Lower lobe of right lung (tissue), 2 donors: Measurements from ENCODE around the gene TNF. TPM values are rescaled to one million over a fixed set of nuclear protein-coding genes. Genes with fewer than 3 reads are reported as not detected.
A peak's percentile ranks its signal among the peaks of the same experiment; 100 is the strongest.

ENCODE experiments used
- ATAC-seq, 2 donors: fragments of 200-7000 bp; cut with Tn5 transposase; one replicate each; pipeline ENCODE4 v1.9.1; 2020 to 2022; ENCODE audit warnings: mild to moderate bottlenecking in 2 of 2, moderate library complexity in 2 of 2
- DNase-seq: peaks from one replicate; pipeline ENCODE4 v3.0.0-alpha.2; 2020
- H3K27ac ChIP-seq: fragments of 200-600 bp; one replicate; pipeline ENCODE4 v1.8.0; 2022
- H3K27me3 ChIP-seq: fragments of 200-600 bp; one replicate; pipeline ENCODE4 v1.8.0; 2022; ENCODE audit warnings: low read depth
- H3K36me3 ChIP-seq: fragments of 200-600 bp; one replicate; pipeline ENCODE4 v1.8.0; 2022; ENCODE audit warnings: mild to moderate bottlenecking
- H3K4me1 ChIP-seq: fragments of 200-600 bp; one replicate; pipeline ENCODE4 v1.8.0; 2022
- H3K4me3 ChIP-seq: fragments of 200-600 bp; one replicate; pipeline ENCODE4 v1.8.0; 2022; ENCODE audit warnings: mild to moderate bottlenecking
- H3K9me3 ChIP-seq: fragments of 200-600 bp; one replicate; pipeline ENCODE4 v1.8.0; 2022
- intact Hi-C: fragments of 100-400 bp; cut with DNase I; formaldehyde crosslinking; loops from one replicate; pipeline ENCODE4 v1.11.0; 2022
- total RNA-seq: library from RNA; stranded (reverse); fragmentation: NEBNext Ultra II Directional; extraction: Animal tissue kit (Norgen Biotek cat#: 25700); gene quantifications from one replicate; pipeline ENCODE4 v1.2.1, GENCODE V29; 2021
- TF ChIP-seq, protein P1 (sequence below): fragments of 200-600 bp; IDR thresholded peaks from one replicate; pipeline ENCODE4 v1.8.0; 2022; ENCODE audit warnings: antibody characterized with exemption, mild to moderate bottlenecking
- donor health status: DM: no; HTN: yes; CAD: no; lungs with severe emphysema.

TNF gene
- total RNA-seq, 1 donor from 2014 or later = 4.5 TPM

DNA sequence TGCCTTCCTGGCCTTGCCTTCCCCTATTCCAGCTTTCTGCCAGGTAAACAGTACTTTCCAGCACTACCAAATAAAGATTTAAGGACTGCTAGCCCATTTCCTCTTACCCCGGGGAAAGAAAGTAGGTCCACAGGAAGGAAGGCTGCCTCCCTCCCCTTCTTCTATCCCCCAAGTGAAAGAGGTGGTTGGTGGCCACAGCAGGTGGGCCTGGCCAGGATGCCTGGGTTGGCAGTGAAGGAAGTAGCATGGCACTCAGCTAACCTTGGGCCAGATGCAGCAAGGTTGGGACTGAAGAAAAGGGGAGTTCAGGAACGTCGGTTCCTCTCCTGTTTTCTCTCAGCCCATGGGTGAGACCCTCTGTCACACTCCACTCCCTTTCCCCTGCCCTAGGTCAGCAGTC, 19.1 kb upstream of the TNF start:
- H3K36me3 ChIP-seq = peaks cover 66% of the 10 kb centered on the region
- ATAC-seq = no peak
- no peak overlapping the region for H3K27ac ChIP-seq
- peaks cover 54% of the 10 kb centered on the region for H3K4me1 ChIP-seq
- no peak overlapping the region for H3K4me3 ChIP-seq
- no peak for DNase-seq
- intact Hi-C loops = no loop called here
- H3K27me3 ChIP-seq = no peaks in the 10 kb centered on the region
- TF ChIP-seq, protein P1, sequence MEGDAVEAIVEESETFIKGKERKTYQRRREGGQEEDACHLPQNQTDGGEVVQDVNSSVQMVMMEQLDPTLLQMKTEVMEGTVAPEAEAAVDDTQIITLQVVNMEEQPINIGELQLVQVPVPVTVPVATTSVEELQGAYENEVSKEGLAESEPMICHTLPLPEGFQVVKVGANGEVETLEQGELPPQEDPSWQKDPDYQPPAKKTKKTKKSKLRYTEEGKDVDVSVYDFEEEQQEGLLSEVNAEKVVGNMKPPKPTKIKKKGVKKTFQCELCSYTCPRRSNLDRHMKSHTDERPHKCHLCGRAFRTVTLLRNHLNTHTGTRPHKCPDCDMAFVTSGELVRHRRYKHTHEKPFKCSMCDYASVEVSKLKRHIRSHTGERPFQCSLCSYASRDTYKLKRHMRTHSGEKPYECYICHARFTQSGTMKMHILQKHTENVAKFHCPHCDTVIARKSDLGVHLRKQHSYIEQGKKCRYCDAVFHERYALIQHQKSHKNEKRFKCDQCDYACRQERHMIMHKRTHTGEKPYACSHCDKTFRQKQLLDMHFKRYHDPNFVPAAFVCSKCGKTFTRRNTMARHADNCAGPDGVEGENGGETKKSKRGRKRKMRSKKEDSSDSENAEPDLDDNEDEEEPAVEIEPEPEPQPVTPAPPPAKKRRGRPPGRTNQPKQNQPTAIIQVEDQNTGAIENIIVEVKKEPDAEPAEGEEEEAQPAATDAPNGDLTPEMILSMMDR = no peak
- no peaks in the 10 kb centered on the region for H3K9me3 ChIP-seq

DNA sequence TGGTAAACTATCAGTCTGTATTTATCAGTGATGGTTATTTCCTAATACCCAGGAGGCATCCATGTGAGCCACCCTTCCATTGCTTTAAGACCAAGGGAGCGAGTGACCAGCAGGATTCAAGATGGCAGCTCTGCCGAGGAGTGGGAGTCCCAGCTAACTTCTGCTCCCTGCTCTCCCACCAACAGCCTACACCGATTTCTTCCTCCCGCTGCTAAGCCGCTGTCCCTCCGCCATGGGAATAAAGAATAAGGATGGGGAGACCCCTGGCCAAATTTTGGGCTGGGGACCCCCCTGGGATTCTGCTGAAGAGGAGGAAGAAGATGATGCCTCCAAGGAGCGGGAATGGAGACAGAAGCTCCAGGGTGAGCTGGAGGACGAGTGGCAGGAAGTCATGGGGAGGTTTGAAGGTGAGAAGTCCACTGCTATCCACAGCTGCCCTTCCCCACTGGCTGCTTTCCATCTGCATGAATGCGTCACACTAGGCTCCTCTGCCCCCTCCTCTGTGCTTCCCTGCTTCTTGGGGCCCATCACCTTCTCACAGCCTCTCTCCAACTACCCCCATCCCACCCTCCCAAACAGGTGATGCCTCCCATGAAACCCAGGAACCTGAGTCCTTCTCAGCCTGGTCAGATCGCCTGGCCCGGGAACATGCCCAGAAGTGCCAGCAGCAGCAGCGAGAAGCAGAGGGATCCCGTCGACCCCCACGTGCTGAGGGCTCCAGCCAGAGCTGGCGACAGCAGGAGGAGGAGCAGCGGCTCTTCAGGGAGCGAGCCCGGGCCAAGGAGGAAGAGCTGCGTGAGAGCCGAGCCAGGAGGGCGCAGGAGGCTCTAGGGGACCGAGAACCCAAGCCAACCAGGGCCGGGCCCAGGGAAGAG, 17.7 kb upstream of the TNF start:
- no peaks in the 10 kb centered on the region for H3K27me3 ChIP-seq
- no peak for DNase-seq
- intact Hi-C loops = no loop called here
- H3K27ac ChIP-seq = peak overlapping the region; percentile 75
- peaks cover 47% of the 10 kb centered on the region for H3K4me1 ChIP-seq
- ATAC-seq = no peak
- TF ChIP-seq, protein P1 = no peak
- no peak overlapping the region for H3K4me3 ChIP-seq
- H3K36me3 ChIP-seq = peaks cover 65% of the 10 kb centered on the region
- no peaks in the 10 kb centered on the region for H3K9me3 ChIP-seq

DNA sequence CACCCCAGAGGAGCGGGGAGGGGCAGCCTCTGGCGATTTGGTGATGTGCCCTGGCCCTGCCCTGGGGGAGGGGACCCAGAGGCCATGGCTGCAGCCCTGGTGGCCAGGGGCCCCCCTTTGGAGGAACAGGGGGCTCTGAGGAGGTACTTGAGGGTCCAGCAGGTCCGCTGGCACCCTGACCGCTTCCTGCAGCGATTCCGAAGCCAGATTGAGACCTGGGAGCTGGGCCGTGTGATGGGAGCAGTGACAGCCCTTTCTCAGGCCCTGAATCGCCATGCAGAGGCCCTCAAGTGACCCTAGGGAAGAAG, 17.1 kb upstream of the TNF start:
- no peaks in the 10 kb centered on the region for H3K27me3 ChIP-seq
- H3K4me1 ChIP-seq = peaks cover 47% of the 10 kb centered on the region
- peak overlapping the region; percentile 75 for H3K27ac ChIP-seq
- ATAC-seq = no peak
- intact Hi-C loops = no loop called here
- H3K9me3 ChIP-seq = no peaks in the 10 kb centered on the region
- TF ChIP-seq, protein P1 = no peak
- no peak overlapping the region for H3K4me3 ChIP-seq
- H3K36me3 ChIP-seq = peaks cover 59% of the 10 kb centered on the region
- DNase-seq = no peak

DNA sequence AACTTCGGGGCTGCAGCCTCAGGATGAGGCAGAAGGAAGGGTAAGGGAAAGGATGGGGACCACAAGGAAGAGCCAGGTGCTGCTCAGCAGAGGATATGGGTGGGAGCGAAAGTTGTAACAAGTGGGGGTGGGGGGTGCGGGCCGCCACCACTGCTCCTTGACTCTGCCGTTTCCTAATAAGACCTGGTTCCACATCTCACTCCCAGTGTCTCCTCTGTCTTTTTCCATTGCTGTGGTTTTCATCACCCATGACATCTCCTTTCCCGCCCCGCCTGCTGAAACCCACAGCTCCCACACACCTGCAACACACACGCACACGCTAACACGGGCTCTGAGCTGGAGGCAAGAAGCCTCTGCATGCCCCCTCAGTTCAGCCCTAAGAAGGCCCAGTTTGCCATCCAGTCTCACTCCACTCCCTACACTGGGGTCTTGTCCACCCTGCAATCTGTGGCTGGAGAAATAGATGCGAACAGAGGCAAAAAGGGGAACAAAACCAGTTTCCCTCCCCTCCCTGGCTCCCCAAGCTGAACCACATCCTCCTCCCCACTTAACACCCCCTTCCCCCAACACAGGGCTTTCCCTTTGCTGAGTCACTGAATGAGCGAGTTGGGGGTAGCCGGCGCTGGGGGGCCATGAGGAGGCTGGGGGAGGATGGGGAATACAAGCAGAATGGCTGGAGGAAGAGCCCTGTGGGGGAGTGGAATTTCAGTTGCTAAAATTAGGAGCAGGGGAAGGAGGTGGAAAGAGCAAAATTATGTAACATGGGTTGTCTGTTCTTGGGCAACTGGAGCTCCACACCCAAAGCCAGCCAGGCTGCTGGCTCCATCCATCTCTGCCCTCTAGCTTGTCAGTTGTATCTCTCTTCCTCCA, 16.5 kb upstream of the TNF start:
- intact Hi-C loops = no loop called here
- Histone ChIP-seq H3K27me3 (no peaks in the 10 kb centered on the region), H3K4me1 (peaks cover 47% of the 10 kb centered on the region), H3K27ac (peak overlapping the region; percentile 75), H3K36me3 (peaks cover 53% of the 10 kb centered on the region), H3K9me3 (no peaks in the 10 kb centered on the region), H3K4me3 (peak overlapping the region; percentile 15)
- ATAC-seq (peak; percentile 79 to 84), DNase-seq (peak; percentile 64)
- TF ChIP-seq, protein P1 = no peak

DNA sequence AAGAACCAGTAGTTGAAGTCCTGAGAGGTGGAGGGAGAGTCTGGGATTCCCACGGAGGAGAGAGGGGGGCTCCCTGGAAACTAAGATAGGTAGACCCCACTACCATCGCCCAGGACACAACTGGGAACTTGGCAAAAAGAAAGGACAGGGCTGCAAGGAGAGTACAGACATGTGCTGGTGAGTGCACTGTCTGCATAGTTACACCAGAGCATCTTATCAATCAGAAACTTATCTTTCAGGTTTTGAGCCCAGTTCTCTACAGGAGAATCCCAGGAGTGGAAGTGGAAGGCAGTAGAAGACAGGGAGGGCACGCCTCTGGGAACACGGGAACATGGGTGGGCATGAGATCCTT, 15.8 kb upstream of the TNF start:
- Histone ChIP-seq H3K4me1 (peaks cover 47% of the 10 kb centered on the region), H3K27ac (peak overlapping the region; percentile 75), H3K9me3 (no peaks in the 10 kb centered on the region), H3K27me3 (no peaks in the 10 kb centered on the region), H3K36me3 (peaks cover 46% of the 10 kb centered on the region), H3K4me3 (peak overlapping the region; percentile 2)
- intact Hi-C loops = no loop called here
- TF ChIP-seq, protein P1 = no peak
- DNase-seq (no peak), ATAC-seq (peak in 1 of 2 donors; percentile 4)
